HEK293T (cell line): Measurements from ENCODE around the gene SYCP1.

Source experiments
- ARNT ChIP-seq: fragments of 450-650 bp; IDR thresholded peaks from 2 replicates; pipeline ENCODE4 v1.6.1; 2017; ENCODE audit warnings: mild to moderate bottlenecking
- ELF4 ChIP-seq: fragments of 450-650 bp; IDR thresholded peaks from 2 replicates; pipeline ENCODE4 v1.6.1; 2017; ENCODE audit warnings: antibody characterized with exemption
- FOXM1 ChIP-seq: fragments of 450-650 bp; IDR thresholded peaks from 2 replicates; pipeline ENCODE4 v1.6.1; 2017; ENCODE audit warnings: mild to moderate bottlenecking, borderline replicate concordance
- HDGF ChIP-seq: fragments of 450-650 bp; IDR thresholded peaks from 2 replicates; pipeline ENCODE4 v1.6.1; 2017; ENCODE audit warnings: antibody characterized with exemption, borderline replicate concordance
- NFRKB ChIP-seq: fragments of 450-650 bp; IDR thresholded peaks from 2 replicates; pipeline ENCODE4 v1.6.1; 2016; ENCODE audit warnings: mild to moderate bottlenecking, moderate library complexity
- PKNOX1 ChIP-seq: fragments of 450-650 bp; IDR thresholded peaks from 2 replicates; pipeline ENCODE4 v1.6.1; 2016
- SUZ12 ChIP-seq: fragments of 450-650 bp; IDR thresholded peaks from 2 replicates; pipeline ENCODE4 v1.6.1; 2016; ENCODE audit warnings: mild to moderate bottlenecking
- TARDBP ChIP-seq: fragments of 450-650 bp; IDR thresholded peaks from 2 replicates; pipeline ENCODE4 v1.6.1; 2016
- ZNF384 ChIP-seq: fragments of 450-650 bp; IDR thresholded peaks from 2 replicates; pipeline ENCODE4 v1.6.1; 2016

- TF ChIP-seq SUZ12 (no peak), ZNF384 (no peak), HDGF (no peak), NFRKB (no peak), PKNOX1 (no peak), TARDBP (no peak), ELF4 (no peak), FOXM1 (no peak), ARNT (no peak)
Measured at GRCh38 chr1:115012434-115012833, 157.8 kb downstream of the SYCP1 start.
